ENCODE data around the gene SH3PXD2A.

DNA sequence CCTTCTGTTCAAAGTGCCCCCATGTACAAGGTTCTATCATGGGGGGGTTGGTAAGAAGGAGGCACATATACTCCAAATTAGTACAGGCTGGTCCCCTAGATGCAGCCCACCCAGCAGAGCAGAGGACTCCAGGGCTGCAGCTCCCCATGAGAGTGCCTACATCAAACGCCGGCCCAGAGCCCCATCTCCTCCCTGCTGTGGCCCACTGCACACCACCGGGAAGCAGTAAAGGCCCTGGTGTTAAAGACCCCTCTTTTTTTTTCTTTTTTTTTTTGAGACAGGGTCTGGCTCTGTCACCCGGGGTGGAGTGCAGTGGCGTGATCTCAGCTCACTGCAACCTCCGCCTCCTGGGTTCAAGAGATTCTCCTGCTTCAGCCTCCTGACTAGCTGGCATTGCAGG is 47.4 kb downstream of the SH3PXD2A start:
- TF ChIP-seq, protein P1, sequence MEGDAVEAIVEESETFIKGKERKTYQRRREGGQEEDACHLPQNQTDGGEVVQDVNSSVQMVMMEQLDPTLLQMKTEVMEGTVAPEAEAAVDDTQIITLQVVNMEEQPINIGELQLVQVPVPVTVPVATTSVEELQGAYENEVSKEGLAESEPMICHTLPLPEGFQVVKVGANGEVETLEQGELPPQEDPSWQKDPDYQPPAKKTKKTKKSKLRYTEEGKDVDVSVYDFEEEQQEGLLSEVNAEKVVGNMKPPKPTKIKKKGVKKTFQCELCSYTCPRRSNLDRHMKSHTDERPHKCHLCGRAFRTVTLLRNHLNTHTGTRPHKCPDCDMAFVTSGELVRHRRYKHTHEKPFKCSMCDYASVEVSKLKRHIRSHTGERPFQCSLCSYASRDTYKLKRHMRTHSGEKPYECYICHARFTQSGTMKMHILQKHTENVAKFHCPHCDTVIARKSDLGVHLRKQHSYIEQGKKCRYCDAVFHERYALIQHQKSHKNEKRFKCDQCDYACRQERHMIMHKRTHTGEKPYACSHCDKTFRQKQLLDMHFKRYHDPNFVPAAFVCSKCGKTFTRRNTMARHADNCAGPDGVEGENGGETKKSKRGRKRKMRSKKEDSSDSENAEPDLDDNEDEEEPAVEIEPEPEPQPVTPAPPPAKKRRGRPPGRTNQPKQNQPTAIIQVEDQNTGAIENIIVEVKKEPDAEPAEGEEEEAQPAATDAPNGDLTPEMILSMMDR (IDR thresholded peaks at IDR 0.05), result no peak
- TF ChIP-seq POLR2A (IDR thresholded peaks at IDR 0.05), result no peak
